Type B pancreatic cell (in vitro differentiated cells): ENCODE results near the gene ASXL2. TPM values are rescaled to one million over a fixed set of nuclear protein-coding genes. Genes with fewer than 3 reads are reported as not detected.

Experiments used
- DNase-seq: peaks from one replicate; pipeline ENCODE4 v3.0.0; 2021; ENCODE audit warnings: mixed read lengths; ENCODE audit not compliant: unreplicated experiment; ENCODE audit errors: extremely low spot score
- H3K27ac Mint-ChIP-seq: 2 replicates; pipeline ENCODE4 v1.8.0; 2021; ENCODE audit warnings: mild to moderate bottlenecking, mixed read lengths
- H3K27me3 Mint-ChIP-seq: 2 replicates; pipeline ENCODE4 v1.8.0; 2021; ENCODE audit warnings: mixed read lengths
- H3K36me3 Mint-ChIP-seq: 2 replicates; pipeline ENCODE4 v1.8.0; 2021; ENCODE audit warnings: mixed read lengths
- H3K4me1 Mint-ChIP-seq: one replicate; pipeline ENCODE4 v1.8.0; 2021; ENCODE audit warnings: mixed read lengths; ENCODE audit not compliant: unreplicated experiment
- H3K4me3 Mint-ChIP-seq: 2 replicates; pipeline ENCODE4 v1.8.0; 2021; ENCODE audit warnings: mild to moderate bottlenecking, mixed read lengths
- H3K9me3 Mint-ChIP-seq: 2 replicates; pipeline ENCODE4 v1.8.0; 2021; ENCODE audit warnings: mixed read lengths
- total RNA-seq: library from RNA; stranded (reverse); gene quantifications from 2 replicates; pipeline ENCODE4 v1.2.1, GENCODE V29; 2021; ENCODE audit warnings: low replicate concordance
- TF ChIP-seq, protein P1 (sequence below): fragments of 200-600 bp; sonication (generic); conservative IDR thresholded peaks from 2 replicates; pipeline ENCODE4 v1.5.0; 2021; ENCODE audit warnings: antibody characterized with exemption, mild to moderate bottlenecking

The ASXL2 gene
- total RNA-seq, 1 donor from 2014 or later, result 29.2 TPM

DNA sequence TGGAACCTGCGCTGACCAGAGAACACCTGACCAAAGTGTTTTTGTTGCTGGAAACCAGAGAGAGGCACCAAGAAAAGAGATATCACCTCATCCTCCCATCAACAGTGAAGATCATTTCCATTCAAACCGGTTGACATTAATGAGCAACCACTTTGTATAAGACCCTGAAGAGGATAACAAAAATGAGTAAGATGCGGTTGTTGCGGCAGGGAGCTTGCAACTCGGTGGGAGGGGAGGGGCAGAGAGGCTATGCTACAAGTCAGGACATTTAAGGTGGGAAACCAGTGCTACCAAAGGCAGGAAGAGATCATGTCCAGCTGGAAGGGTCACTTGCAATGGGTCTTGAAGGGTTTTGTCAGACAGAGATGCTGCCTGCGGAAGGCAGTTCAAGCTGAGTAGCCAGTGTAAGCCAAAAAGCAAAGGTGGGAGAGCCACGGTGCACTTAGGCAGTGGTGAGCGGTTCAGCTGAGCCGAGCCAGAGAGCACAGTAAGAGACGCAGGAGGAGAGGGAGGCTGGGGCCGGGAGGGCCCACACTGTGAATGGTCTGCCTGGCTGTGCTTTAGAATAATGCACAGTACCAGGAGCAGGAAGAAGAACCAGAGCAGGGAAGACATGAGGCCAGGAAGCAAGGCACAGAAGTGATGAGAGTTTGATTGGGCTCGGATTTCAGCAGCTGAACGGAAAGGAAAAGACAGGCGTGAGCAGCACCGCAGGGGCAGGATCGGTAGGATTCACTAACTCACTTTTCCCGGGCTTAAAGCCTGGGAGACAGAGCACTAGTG, 180.5 kb downstream of the ASXL2 start:
- Mint-ChIP-seq H3K4me3 (no peak overlapping the region), H3K27ac (no peak overlapping the region), H3K27me3 (no peaks in the 10 kb centered on the region), H3K9me3 (no peaks in the 10 kb centered on the region), H3K36me3 (no peaks in the 10 kb centered on the region), H3K4me1 (peaks cover 6% of the 10 kb centered on the region)
- TF ChIP-seq, protein P1, sequence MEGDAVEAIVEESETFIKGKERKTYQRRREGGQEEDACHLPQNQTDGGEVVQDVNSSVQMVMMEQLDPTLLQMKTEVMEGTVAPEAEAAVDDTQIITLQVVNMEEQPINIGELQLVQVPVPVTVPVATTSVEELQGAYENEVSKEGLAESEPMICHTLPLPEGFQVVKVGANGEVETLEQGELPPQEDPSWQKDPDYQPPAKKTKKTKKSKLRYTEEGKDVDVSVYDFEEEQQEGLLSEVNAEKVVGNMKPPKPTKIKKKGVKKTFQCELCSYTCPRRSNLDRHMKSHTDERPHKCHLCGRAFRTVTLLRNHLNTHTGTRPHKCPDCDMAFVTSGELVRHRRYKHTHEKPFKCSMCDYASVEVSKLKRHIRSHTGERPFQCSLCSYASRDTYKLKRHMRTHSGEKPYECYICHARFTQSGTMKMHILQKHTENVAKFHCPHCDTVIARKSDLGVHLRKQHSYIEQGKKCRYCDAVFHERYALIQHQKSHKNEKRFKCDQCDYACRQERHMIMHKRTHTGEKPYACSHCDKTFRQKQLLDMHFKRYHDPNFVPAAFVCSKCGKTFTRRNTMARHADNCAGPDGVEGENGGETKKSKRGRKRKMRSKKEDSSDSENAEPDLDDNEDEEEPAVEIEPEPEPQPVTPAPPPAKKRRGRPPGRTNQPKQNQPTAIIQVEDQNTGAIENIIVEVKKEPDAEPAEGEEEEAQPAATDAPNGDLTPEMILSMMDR, result no peak
- DNase-seq, result no peak

DNA sequence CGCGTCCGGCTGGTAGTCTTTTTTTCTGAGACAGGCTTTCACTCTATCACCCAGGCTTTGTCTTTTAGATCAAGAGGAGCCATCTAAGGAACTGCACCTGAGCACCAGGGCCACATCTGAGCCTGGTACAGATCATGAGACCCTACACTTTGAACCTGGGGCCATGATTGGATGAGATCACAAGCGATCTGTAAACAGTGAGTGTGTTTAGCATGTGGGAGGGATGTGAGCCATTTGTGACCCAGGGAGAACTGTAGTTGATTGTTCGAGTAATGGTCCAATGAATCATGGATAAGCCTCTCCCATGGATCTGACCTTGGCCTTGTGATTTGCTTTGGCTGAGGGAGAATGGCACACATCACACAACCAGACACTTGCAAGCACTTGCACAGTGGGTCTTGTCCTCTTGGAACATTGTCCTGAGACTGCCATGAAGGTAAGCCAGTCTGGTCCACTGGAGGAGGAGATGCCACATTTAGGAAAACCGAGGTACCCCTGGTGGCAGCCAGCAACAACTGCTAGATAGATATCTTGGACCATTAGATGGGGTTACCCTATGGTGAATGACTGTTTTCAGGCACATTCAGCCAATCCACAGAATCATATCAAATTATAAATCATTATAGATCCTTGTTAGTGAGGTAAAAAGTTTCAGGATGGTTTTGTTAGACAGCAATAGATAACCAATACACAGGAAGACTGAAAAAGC, 185.4 kb downstream of the ASXL2 start:
- H3K4me1 Mint-ChIP-seq, result no peaks in the 10 kb centered on the region
- no peak overlapping the region for H3K4me3 Mint-ChIP-seq
- H3K9me3 Mint-ChIP-seq, result no peaks in the 10 kb centered on the region
- TF ChIP-seq, protein P1, result no peak
- DNase-seq, result no peak
- no peak overlapping the region for H3K27ac Mint-ChIP-seq
- H3K36me3 Mint-ChIP-seq, result no peaks in the 10 kb centered on the region
- H3K27me3 Mint-ChIP-seq, result no peaks in the 10 kb centered on the region

DNA sequence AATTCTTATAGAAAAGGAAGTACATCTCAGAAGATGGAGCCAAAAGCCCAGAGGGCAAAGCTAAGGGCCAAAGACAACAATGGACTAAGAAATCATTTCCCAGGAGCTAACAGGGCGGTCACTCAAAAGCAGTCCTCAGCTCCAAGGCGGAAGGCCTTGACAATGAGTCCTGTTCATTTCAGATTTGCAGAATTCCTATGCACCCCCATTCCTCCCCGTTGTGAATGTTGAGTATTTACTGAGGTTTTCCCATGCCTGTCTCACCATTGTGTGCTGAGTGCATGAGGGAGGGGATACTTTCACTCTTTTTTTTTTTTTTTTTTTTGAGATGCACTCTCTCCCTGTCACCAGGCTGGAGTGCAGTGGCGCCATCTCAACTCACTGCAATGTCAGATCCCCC, 186.1 kb downstream of the ASXL2 start:
- Mint-ChIP-seq H3K9me3 (no peaks in the 10 kb centered on the region), H3K27me3 (no peaks in the 10 kb centered on the region), H3K36me3 (no peaks in the 10 kb centered on the region), H3K4me3 (no peak overlapping the region), H3K27ac (no peak overlapping the region), H3K4me1 (no peaks in the 10 kb centered on the region)
- TF ChIP-seq, protein P1, result no peak
- DNase-seq, result no peak

DNA sequence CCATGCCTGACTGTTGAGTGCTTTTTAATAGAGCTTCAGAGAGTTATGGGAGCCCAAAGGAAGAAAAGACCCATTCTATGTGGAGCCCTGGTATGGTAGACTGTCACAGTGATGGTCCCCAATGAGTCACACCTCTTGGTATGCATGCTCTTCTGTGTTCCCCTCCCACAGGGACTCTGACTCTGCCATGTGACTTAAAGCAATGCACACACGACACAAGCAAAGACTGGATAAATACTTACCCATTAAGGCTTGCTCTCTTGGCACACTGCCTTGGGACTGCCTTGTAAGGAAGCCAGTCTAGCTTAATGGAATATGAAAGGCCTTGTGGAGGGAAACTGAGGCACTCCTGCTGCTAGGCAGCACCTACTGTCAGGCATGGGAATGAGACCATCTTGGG, 188.2 kb downstream of the ASXL2 start:
- no peak overlapping the region for H3K4me3 Mint-ChIP-seq
- H3K9me3 Mint-ChIP-seq, result no peaks in the 10 kb centered on the region
- DNase-seq, result no peak
- no peaks in the 10 kb centered on the region for H3K27me3 Mint-ChIP-seq
- TF ChIP-seq, protein P1, result no peak
- no peaks in the 10 kb centered on the region for H3K36me3 Mint-ChIP-seq
- H3K4me1 Mint-ChIP-seq, result no peaks in the 10 kb centered on the region
- H3K27ac Mint-ChIP-seq, result no peak overlapping the region

DNA sequence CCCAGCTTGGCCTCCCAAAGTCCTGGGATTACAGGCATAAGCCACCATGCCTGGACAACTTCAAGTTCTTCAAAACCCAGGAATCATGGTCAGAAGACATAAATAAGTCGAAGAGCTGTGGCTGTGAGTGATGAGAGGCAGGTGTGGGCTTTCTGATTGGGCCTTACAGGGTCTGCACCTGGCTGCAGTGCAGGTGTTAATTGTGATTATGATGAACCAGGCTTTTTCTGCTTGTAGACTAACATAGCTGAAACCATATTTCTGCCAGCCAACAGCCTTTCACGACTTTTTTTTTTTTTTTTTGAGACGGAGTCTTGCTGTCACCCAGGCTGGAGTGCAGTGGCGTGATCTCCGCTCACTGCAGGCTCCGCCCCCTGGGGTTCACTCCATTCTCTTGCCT, 190.1 kb downstream of the ASXL2 start:
- Mint-ChIP-seq H3K9me3 (no peaks in the 10 kb centered on the region), H3K27me3 (no peaks in the 10 kb centered on the region), H3K27ac (no peak overlapping the region), H3K36me3 (no peaks in the 10 kb centered on the region), H3K4me3 (no peak overlapping the region), H3K4me1 (peaks cover 4% of the 10 kb centered on the region)
- TF ChIP-seq, protein P1, result no peak
- DNase-seq, result no peak
